NCI-H187 treated with DMSO at 0.1 percent for 48 hours (cell line): ENCODE results near the gene EIF6.

Source experiments
- DNase-seq: peaks from one replicate; lab custom pipeline; 2025; lab: John Stamatoyannopoulos, UW

Gene EIF6

DNA sequence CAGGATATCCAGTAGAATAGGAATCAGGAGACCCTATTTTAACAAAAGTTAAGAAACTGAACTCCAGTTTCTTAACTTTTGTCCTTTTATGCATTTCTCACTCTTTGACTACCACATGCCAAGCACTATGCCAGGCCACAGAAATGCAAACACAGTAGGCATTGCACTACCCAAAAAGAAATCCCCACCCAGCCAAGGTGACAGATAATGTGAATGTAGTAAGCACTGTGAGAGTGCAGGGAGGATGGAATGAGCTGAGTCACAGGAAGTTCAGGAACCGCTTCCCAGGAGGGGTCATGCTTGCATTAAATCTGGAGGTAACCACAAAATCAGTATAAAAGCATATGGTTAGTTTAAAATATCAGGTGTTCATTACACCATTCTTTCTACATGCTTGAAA, 27.7 kb upstream of the EIF6 start:
- DNase-seq: no peak

- no peak for DNase-seq
Observed at GRCh38 chr20:35311822-35312221, 27.2 kb upstream of the EIF6 start.

DNA sequence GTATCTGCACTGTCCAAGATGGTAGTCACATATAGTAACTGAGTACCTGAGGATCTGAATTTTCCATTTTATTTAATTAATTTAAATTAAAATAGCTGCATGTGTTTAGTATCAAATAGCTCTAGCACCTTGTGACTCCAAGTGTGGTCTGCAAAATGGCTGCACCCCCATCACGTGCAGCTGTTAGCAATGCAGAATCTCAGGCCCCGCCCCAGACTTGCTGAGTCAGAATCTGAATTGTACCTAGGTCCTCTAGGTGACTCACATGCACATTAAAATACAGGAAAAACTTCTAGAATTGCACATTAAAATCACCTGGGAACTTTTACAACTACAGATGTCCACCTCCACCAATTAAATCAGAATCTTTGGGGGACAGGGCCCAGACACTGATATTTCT, 26.8 kb upstream of the EIF6 start:
- DNase-seq: no peak

- no peak for DNase-seq
Observed at GRCh38 chr20:35307666-35308653, 23.4 kb upstream of the EIF6 start.

DNA sequence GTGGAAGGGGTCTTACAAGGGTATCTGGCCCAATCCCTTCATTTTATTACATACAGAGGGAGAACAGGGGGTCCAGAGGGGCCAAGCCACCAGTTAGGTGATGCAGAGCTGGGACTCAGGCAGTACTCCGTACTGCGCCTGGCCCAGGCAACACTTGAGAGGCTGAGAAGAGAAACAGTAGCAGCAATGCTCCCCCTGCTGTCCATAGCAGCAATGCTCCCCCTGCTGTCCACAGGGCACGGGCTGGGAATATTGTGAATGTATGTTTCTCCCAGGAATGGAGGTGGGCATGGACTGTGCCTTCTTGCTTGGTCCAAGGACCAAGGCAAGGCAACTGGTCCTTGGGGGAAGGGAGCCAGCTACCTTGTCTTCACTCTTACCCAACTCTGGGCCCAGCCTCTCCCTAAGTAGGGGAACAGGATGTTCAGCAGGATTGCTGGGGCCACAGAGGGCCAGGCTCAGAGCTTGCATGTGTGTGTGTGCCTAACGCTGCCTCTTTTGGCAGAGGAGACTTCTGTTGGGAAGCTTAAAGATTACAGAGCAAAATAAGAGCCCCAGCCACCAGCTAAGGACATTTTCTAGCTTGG, 22.5 kb upstream of the EIF6 start:
- no peak for DNase-seq

DNA sequence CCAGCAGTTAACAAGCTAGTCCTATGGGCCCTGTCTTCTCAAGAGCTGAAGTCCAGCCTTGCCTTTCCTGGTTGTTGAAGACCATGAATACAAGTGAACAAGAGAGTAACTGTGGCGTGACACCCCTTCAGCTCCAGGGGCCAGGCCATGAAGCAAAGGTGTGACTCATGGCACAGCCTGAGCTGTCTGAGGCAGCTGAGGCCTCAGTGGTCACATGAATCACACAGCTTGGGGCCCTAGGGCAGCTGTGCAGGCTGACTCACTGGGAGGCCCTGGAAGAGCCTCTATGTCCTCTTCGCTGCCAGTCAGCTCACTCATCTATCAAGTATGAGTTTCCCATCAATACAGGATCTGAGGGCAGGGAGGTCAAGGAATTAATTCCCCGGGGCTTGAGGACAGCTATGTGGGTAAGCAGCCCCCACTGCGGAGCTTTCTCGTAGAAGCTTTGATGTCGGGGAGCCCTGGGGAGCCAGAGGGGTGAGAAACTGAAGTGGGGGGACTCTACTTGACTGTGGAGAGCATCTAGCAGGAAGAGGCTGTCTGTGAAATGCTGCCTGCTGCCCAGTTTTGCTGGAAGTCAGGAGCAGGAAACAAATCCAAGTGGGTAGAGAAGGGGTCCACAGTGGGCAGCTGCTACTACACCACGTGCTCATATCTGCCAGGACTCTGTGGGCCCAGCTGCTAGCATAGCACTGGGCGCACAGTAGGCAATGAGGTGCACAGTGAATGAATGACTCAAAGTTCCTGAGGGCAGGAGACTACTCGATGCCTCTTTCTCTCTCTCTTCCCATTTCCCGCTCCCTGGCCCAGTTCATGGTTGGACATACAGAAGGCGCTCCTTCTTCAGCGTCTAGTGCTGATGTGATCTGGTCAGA, 21.3 kb upstream of the EIF6 start:
- no peak for DNase-seq

- DNase-seq: no peak
Observed at GRCh38 chr20:35304956-35305355, 20.4 kb upstream of the EIF6 start.

GRCh38 chr20:35303735-35304491, 19.3 kb upstream of the EIF6 start:
- DNase-seq: peak; percentile 62

GRCh38 chr20:35303382-35303734, 18.8 kb upstream of the EIF6 start:
- no peak for DNase-seq

DNA sequence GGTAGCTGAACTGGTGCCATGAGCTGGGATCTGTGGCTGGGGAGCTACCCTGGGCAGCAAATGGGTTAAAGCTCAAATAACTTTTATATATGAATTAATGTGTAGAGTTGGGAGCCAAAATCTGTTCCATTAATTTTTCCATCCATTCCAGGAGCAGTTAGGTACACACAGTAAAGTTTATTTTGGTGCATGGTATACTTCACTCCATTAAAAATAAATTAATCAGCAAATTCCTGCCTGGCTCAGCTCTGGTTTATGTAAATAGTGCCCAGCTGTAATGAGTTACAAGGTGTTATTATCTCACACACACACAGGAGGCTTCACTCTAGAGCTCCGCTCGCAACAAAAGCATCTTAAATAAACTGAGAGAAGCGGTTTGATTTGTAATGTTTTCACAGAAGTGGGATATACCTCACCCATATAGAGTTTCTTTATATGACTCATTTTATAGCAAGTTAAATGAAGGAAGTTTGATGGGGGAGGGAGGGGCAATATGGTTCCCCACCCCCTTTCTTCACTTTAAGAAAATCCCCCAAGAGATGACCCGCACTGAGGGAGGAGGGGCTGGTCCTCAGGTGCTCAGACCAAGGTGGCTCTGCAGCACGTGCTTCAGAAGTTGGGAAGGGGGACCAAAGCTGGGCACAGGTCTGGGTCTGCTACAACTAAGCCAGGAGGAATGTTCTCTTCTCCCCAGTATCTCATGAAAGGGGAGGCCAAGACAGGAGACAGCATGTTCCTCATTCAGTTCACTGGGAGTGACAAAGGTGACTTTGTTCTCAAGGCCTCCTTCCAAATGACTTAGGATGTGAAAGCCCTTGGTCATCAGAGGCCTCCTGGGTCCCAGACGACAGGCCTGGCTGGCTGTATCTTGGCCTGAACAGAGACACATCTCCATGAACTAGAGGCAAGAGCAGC, 18.1 kb upstream of the EIF6 start:
- DNase-seq: no peak

DNA sequence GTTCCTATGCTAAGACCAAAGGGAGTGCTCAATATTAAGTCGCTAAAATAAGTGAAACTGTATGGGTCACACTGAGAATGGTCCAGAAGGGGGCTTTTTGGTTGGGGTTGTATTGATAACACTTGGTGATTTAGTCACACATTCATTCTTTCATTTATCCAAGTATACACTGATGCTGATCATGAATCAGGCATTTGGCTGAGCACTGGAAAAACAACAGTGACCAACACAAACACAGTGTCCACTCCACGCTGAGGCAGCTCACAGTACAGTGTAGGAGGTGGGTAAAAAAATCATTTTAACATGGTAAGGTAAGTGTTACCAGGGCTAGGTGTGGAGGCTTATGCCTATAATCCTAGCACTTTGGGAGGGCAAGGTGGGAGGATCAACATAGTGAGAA, 16.9 kb upstream of the EIF6 start:
- DNase-seq: no peak

- no peak for DNase-seq
Observed at GRCh38 chr20:35300469-35301262, 16.1 kb upstream of the EIF6 start.

DNA sequence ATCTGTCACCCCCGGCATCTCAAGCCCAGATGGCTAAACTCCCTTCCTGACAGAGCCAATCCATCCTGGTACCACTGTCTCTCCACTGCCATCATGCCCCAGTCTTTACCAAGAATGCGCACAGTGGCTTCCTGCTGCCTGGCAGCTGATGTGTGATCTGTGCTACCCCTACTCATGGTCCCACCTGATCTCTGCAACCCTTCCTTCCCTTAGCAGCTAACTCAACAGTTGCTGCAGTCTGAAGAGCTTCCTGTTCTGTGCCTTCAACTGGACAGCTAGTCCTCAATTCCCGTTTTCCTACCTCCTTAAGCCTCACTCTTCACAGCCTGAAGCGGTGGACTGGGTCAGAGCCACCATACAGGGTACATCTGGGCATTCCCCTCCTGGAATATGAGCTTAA, 15.2 kb upstream of the EIF6 start:
- no peak for DNase-seq

GRCh38 chr20:35298264-35298663, 13.7 kb upstream of the EIF6 start:
- no peak for DNase-seq

GRCh38 chr20:35297740-35298139, 13.2 kb upstream of the EIF6 start:
- no peak for DNase-seq

GRCh38 chr20:35297155-35297554, 12.6 kb upstream of the EIF6 start:
- DNase-seq: no peak

DNA sequence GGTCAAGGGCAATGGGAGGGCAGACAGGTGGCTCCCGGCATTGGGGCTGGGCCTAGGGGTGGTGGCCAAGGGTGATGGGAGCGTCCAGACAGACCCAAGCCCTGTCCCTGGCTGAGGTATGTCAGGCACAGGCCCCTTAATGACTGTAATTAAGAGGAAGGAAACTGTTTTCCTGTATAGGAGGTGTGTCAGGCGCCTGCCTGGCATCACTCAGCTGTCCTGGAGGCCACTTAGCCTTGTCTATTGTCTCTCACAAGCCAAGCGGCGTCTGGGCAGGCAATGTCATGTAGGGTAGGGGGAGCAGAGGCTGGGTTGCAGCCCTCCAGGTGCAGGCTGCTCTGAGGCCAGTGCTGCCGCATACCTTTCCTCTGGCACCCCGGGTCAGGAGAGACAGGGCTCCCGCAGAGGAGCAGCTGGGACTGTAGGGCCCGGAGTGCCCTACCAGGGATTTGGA, 11.6 kb upstream of the EIF6 start:
- DNase-seq: no peak

GRCh38 chr20:35295674-35296073, 11.1 kb upstream of the EIF6 start:
- no peak for DNase-seq

DNA sequence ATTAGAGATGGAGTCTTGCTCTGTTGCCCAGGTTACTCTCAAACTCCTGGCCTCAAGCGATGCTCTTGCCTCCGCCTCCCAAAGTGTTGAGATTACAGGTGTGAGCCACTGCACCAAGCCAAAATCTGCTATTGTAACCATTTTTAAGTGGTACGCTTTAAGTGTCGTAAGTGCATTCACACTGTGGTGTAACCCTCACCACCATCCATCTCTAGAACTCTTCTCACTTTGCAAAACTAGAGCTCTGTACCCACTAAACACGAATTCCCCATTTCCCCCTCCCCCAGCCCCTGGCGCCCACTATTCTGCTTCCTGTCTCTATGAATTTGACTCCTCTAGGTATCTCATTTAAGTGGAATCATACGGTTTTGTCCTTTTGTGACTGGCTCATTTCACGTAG, 10.5 kb upstream of the EIF6 start:
- DNase-seq: no peak

- no peak for DNase-seq
Observed at GRCh38 chr20:35294293-35294685, 9.7 kb upstream of the EIF6 start.
